DMS153 treated with DMSO at 0.1 percent for 48 hours (cell line): ENCODE measurements around the gene CLMP.
"Not testable (repeated sequence)": the region's sequence is repeated elsewhere in the genome, so short reads cannot be mapped to it uniquely, and the experiment has no call there.

Source experiments
- DNase-seq: peaks from one replicate; lab custom pipeline; 2025; ENCODE audit not compliant: unreplicated experiment; lab: John Stamatoyannopoulos, UW

Gene CLMP

GRCh38 chr11:123059041-123059920, 135.8 kb downstream of the CLMP start:
- not testable (repeated sequence) for DNase-seq

GRCh38 chr11:123057661-123058305, 137.3 kb downstream of the CLMP start:
- no peak for DNase-seq

- DNase-seq = no peak
Measured at GRCh38 chr11:123056835-123057491, 138.1 kb downstream of the CLMP start.

- DNase-seq = no peak
Measured at GRCh38 chr11:123055191-123055901, 139.7 kb downstream of the CLMP start.

- DNase-seq = peak; percentile 74
Measured at GRCh38 chr11:123054301-123055065, 140.6 kb downstream of the CLMP start.

- no peak for DNase-seq
Measured at GRCh38 chr11:123052901-123053721, 141.9 kb downstream of the CLMP start.

GRCh38 chr11:123051634-123052033, 143.4 kb downstream of the CLMP start:
- no peak for DNase-seq

- DNase-seq = no peak
Measured at GRCh38 chr11:123051146-123051545, 143.9 kb downstream of the CLMP start.

- no peak for DNase-seq
Measured at GRCh38 chr11:123047947-123048293, 147.1 kb downstream of the CLMP start.

- no peak for DNase-seq
Measured at GRCh38 chr11:123047266-123047946, 147.6 kb downstream of the CLMP start.

GRCh38 chr11:123046473-123047259, 148.4 kb downstream of the CLMP start:
- DNase-seq = no peak

GRCh38 chr11:123045101-123045500, 149.9 kb downstream of the CLMP start:
- DNase-seq = no peak

- DNase-seq = no peak
Measured at GRCh38 chr11:123041185-123041584, 153.9 kb downstream of the CLMP start.

- DNase-seq = no peak
Measured at GRCh38 chr11:123040111-123040432, 155.0 kb downstream of the CLMP start.

GRCh38 chr11:123035831-123036230, 159.2 kb downstream of the CLMP start:
- DNase-seq = no peak

GRCh38 chr11:123034597-123034996, 160.5 kb downstream of the CLMP start:
- no peak for DNase-seq

- no peak for DNase-seq
Measured at GRCh38 chr11:123033895-123034294, 161.2 kb downstream of the CLMP start.

- DNase-seq = no peak
Measured at GRCh38 chr11:123030517-123030916, 164.5 kb downstream of the CLMP start.

GRCh38 chr11:123020968-123021367, 174.1 kb downstream of the CLMP start:
- DNase-seq = peak; percentile 73
